Activated T-helper 1 cell treated with anti-CD3 and anti-CD28 coated beads, Interleukin-2, amount 50 U/mL, for 16 hours (primary cell): ENCODE data around the gene TPPP2.
A peak's percentile ranks its signal among the peaks of the same experiment; 100 is the strongest.
"Not testable (repeated sequence)": the region's sequence is repeated elsewhere in the genome, so short reads cannot be mapped to it uniquely, and the experiment has no call there.

Source experiments
- DNase-seq, 2 donors: peaks; one replicate each; pipeline ENCODE4 v3.0.0-alpha.2; 2020; ENCODE audit warnings: low read depth in 1 of 2, low spot score in 1 of 2

TPPP2 gene

GRCh38 chr14:21029917-21030316 lies at the start of gene TPPP2:
TPPP2 (plus strand) TSS chr14:21030217; CDS start chr14:21030582, 365 bp downstream.
- DNase-seq, result no peak

GRCh38 chr14:20980906-20981305 lies 49.1 kb upstream of the TPPP2 start:
- DNase-seq, result no peak

GRCh38 chr14:20982646-20983369 lies 47.2 kb upstream of the TPPP2 start:
- no peak for DNase-seq

- not testable (repeated sequence) for DNase-seq
Observed at GRCh38 chr14:20985650-20986049, 44.4 kb upstream of the TPPP2 start.

GRCh38 chr14:20986811-20987210 lies 43.2 kb upstream of the TPPP2 start:
- DNase-seq, result no peak

- DNase-seq, result no peak
Observed at GRCh38 chr14:20988717-20989470, 41.1 kb upstream of the TPPP2 start.

GRCh38 chr14:20989471-20989786 lies 40.6 kb upstream of the TPPP2 start:
- no peak for DNase-seq

- peak; percentile 66 to 77 for DNase-seq
Observed at GRCh38 chr14:20989787-20990600, 40.0 kb upstream of the TPPP2 start, which contains the start of gene METTL17. METTL17 (plus strand) TSS chr14:20989980; CDS start chr14:20990003, 23 bp downstream.

GRCh38 chr14:20996521-20996920 lies 33.5 kb upstream of the TPPP2 start:
- DNase-seq, result no peak

GRCh38 chr14:20997115-20997514 lies 32.9 kb upstream of the TPPP2 start:
- DNase-seq, result no peak

GRCh38 chr14:20997564-20997963 lies 32.5 kb upstream of the TPPP2 start:
- DNase-seq, result no peak

- no peak for DNase-seq
Observed at GRCh38 chr14:20998139-20998538, 31.9 kb upstream of the TPPP2 start.

GRCh38 chr14:20998674-20999366 lies 31.2 kb upstream of the TPPP2 start, which contains the start of gene SLC39A2:
SLC39A2 (plus strand) TSS chr14:20999293; CDS start chr14:20999447, 154 bp downstream.
- no peak for DNase-seq

GRCh38 chr14:20999591-20999990 lies 30.4 kb upstream of the TPPP2 start:
- DNase-seq, result no peak

- no peak for DNase-seq
Observed at GRCh38 chr14:21001218-21001617, 28.8 kb upstream of the TPPP2 start.

GRCh38 chr14:21003788-21004346 lies 26.1 kb upstream of the TPPP2 start:
- no peak for DNase-seq

GRCh38 chr14:21009721-21010120 lies 20.3 kb upstream of the TPPP2 start:
- not testable (repeated sequence) for DNase-seq

GRCh38 chr14:21011136-21011535 lies 18.9 kb upstream of the TPPP2 start:
- no peak for DNase-seq

GRCh38 chr14:21014761-21015190 lies 15.2 kb upstream of the TPPP2 start:
- peak; percentile 64 to 69 for DNase-seq

- no peak for DNase-seq
Observed at GRCh38 chr14:21015312-21015711, 14.7 kb upstream of the TPPP2 start.
